Measurements from ENCODE around the gene ZIM2. TPM values are rescaled to one million over a fixed set of nuclear protein-coding genes. Genes with fewer than 3 reads are reported as not detected.

Gene ZIM2
- total RNA-seq, 1 experiment from 2014 or later = not detected

Small RNA genes lying within 50 kb of the gene (small RNA-seq; reads per million reads assigned to genes)
- not detected for gene AC006115.2

Other genes starting within 250 kb of the ZIM2 start
- 4.0 and 4.9 TPM in 2 replicates for gene ZNF71, start 245.4 kb downstream of the ZIM2 start, total RNA-seq (2014; rRNA removed; shearing (Covaris generic))
- gene SMIM17, start 197.6 kb downstream of the ZIM2 start, total RNA-seq (2014; rRNA removed; shearing (Covaris generic)) = not detected in 2 replicates
- 0.05 and 0.30 TPM in 2 replicates for gene ZNF835, start 169.0 kb downstream of the ZIM2 start, total RNA-seq (2014; rRNA removed; shearing (Covaris generic))
- not detected in 2 replicates for gene PEG3, start within 50 bp of the ZIM2 start, total RNA-seq (2014; rRNA removed; shearing (Covaris generic))